Measurements from ENCODE around the gene CLSTN2.

The CLSTN2 gene

DNA sequence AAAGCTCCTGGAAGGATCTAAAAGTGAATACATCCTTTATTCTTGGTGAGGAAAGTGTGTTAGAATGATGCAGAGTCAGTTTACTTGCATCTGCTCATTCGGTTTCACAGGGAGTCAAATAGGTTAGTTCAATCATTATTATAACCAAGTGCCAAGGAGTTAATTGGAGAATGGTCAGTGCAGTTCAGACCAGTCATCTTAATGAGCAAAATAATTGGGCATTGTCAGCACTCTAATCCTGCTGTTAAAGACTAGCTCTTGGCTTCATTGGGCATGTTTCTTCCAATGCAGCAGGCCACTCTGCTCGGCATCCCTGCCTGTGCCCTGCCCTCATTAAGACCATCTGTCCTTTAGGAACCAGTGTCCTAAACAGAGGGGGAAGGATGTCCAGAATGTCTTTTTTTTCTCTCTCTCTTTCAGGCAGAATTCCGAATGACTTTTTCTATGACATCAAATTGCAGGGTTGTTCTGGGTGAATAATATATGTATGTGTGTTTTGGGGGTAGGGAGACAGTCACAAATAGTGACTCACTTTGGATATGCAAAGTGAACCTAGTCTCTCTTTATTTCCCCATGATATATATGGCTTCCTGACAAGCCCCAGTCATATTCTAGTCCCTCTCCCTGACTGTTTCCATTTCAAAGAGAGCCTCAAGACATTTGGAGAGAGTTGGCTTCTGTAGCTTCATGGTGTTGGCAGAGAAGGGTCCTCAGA lies 537.5 kb downstream of the CLSTN2 start:
- no peak overlapping the region for H3K4me3 ChIP-seq (ENCODE audit: low read length)
- H3K36me3 ChIP-seq (ENCODE audit: control insufficient read depth, insufficient read depth, low read length): no peaks in the 10 kb centered on the region
- no peaks in the 10 kb centered on the region for H3K4me1 ChIP-seq (ENCODE audit: control insufficient read depth, insufficient read depth, low read length)
- H3K27me3 ChIP-seq (ENCODE audit: control insufficient read depth, insufficient read depth, low read length): no peaks in the 10 kb centered on the region
- H3K27ac ChIP-seq (ENCODE audit: low read depth, low read length): no peak overlapping the region
- H3K9ac ChIP-seq (ENCODE audit: low read length): no peak overlapping the region

DNA sequence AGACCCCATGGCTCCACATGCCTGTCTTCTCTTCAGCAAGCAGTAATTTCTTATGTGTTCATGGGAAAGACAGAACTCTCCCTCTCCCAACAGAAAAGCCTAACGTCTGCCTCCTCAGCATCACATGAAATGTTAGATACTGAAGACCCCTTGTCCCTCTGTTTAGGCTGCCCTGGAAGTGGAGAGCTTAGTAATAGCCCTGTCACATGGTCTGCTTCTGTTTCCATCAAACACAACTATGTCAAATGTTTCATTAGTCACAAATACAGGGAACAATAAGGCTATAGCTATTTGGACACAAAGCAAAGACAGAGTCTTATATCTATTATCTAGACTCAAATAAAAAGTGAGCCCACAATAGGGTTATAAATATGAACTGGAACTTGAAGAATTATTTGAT lies 552.6 kb downstream of the CLSTN2 start:
- Histone ChIP-seq H3K27me3 (ENCODE audit: control insufficient read depth, insufficient read depth, low read length) (no peaks in the 10 kb centered on the region), H3K36me3 (ENCODE audit: control insufficient read depth, insufficient read depth, low read length) (no peaks in the 10 kb centered on the region), H3K27ac (ENCODE audit: low read depth, low read length) (no peak overlapping the region), H3K9ac (ENCODE audit: low read length) (no peak overlapping the region), H3K4me3 (ENCODE audit: low read length) (no peak overlapping the region), H3K4me1 (ENCODE audit: control insufficient read depth, insufficient read depth, low read length) (no peaks in the 10 kb centered on the region)

DNA sequence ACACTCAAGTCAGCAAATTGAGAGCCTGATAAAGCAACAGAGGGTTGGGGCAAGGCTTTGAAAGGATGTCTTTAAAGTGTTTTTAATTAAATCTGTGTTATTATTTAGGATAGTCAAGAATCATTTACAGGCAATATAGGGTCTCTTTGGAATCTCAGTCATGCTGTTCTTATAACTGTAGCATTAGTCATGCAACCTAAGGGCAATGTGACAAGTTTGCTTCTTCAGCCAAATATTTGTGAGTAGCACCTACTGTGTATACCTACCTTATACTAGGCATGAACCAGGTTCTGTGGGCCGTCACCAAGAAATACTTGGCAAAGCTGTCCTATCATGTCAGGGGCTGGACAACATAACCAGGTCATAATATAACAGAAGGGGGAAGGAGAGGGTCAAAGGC lies 558.3 kb downstream of the CLSTN2 start:
- no peak overlapping the region for H3K4me3 ChIP-seq (ENCODE audit: low read length)
- H3K27ac ChIP-seq (ENCODE audit: low read depth, low read length): no peak overlapping the region
- H3K4me1 ChIP-seq (ENCODE audit: control insufficient read depth, insufficient read depth, low read length): no peaks in the 10 kb centered on the region
- H3K27me3 ChIP-seq (ENCODE audit: control insufficient read depth, insufficient read depth, low read length): no peaks in the 10 kb centered on the region
- H3K9ac ChIP-seq (ENCODE audit: low read length): no peak overlapping the region
- no peaks in the 10 kb centered on the region for H3K36me3 ChIP-seq (ENCODE audit: control insufficient read depth, insufficient read depth, low read length)

DNA sequence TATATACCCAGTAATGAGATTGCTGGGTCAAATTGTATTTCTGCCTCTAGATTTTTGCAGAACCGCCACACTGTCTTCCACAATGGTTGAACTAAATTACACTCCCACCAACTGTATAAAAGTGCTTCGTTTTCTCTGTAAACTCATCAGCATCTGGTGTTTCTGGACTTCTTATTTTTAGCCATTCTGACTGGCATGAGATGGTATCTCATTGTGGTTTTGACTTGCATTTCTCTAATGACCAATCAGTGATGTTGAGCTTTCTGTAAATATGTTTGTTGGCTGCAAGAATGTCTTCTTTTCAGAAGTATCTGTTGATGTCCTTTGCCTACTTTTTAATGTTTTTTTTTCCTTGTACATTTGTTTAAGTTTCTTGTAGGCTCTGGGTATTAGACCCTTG lies 560.0 kb downstream of the CLSTN2 start:
- Histone ChIP-seq H3K36me3 (ENCODE audit: control insufficient read depth, insufficient read depth, low read length) (no peaks in the 10 kb centered on the region), H3K9ac (ENCODE audit: low read length) (no peak overlapping the region), H3K27me3 (ENCODE audit: control insufficient read depth, insufficient read depth, low read length) (no peaks in the 10 kb centered on the region), H3K4me1 (ENCODE audit: control insufficient read depth, insufficient read depth, low read length) (no peaks in the 10 kb centered on the region), H3K27ac (ENCODE audit: low read depth, low read length) (no peak overlapping the region), H3K4me3 (ENCODE audit: low read length) (no peak overlapping the region)

DNA sequence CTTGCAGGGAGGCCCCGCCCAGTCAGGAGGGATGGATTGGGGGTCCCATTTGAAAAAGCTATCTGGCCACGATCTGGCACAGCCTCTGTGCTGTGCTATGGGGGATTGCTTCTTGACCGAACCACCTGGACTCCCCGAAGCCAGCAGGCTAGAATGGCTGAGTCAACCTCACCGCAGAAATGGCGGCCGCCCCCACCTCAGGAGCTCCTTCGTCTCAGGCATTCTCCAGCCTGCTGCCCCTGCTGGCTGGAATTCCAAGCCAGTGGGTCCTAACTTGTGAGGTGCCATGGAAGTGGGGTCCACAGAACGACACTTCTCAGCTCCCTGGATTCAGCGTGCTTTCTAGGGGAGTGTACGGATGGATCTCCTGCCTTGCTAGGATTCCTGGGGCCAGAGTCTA lies 562.3 kb downstream of the CLSTN2 start:
- Histone ChIP-seq H3K27me3 (ENCODE audit: control insufficient read depth, insufficient read depth, low read length) (no peaks in the 10 kb centered on the region), H3K4me3 (ENCODE audit: low read length) (no peak overlapping the region), H3K27ac (ENCODE audit: low read depth, low read length) (no peak overlapping the region), H3K9ac (ENCODE audit: low read length) (no peak overlapping the region), H3K36me3 (ENCODE audit: control insufficient read depth, insufficient read depth, low read length) (no peaks in the 10 kb centered on the region), H3K4me1 (ENCODE audit: control insufficient read depth, insufficient read depth, low read length) (no peaks in the 10 kb centered on the region)

DNA sequence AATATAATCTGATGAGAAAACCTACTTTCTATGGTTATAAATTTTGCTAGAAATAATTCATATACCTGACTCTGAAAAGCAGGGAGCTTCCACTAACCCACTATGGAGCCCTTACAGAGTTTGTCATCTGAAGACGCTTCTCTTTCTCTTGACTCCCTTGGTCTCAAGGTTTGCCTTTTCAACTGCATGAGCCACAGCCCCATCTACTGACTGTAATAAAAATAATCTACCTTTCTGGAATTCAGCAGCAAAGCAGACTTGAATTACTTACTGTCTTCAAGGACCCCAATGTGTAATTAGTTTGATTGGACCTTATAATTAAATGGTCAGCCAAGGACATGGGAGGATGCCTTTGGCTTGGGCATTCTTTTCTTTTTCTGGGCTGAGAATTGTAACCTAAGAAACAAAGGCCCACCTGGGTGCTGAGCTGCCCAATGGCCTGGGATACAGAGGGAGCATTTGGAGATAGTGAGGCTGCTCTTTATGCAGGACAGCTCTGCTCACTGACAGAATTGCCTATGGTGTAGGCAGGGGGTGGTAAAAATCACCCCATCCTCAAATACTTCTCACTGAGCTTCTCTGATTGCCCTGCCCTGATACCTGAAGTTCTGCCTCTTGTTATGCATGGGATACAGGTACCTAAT lies 564.3 kb downstream of the CLSTN2 start:
- Histone ChIP-seq H3K27ac (ENCODE audit: low read depth, low read length) (no peak overlapping the region), H3K4me3 (ENCODE audit: low read length) (no peak overlapping the region), H3K9ac (ENCODE audit: low read length) (no peak overlapping the region), H3K4me1 (ENCODE audit: control insufficient read depth, insufficient read depth, low read length) (no peaks in the 10 kb centered on the region), H3K36me3 (ENCODE audit: control insufficient read depth, insufficient read depth, low read length) (no peaks in the 10 kb centered on the region), H3K27me3 (ENCODE audit: control insufficient read depth, insufficient read depth, low read length) (no peaks in the 10 kb centered on the region)

DNA sequence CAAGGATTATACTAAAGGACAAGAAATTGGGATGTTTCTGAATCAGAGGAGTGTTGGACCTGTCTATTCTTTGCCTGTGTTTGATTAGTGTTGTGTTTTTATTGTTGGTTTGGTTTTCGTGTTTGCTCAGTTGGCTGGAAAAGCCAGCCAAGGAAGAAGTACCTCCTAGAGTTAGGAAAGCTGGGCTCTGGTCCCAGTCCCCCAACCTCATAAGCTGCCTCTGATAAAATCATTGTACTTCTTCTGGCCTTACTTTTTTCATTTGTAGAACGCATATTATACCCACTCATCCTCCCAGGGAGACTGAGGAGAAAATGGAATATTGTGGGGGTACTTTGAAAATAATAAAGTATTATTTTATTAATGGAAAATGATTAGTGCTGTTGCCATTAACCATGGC lies 565.5 kb downstream of the CLSTN2 start:
- H3K27me3 ChIP-seq (ENCODE audit: control insufficient read depth, insufficient read depth, low read length): no peaks in the 10 kb centered on the region
- no peak overlapping the region for H3K9ac ChIP-seq (ENCODE audit: low read length)
- H3K27ac ChIP-seq (ENCODE audit: low read depth, low read length): no peak overlapping the region
- H3K4me1 ChIP-seq (ENCODE audit: control insufficient read depth, insufficient read depth, low read length): no peaks in the 10 kb centered on the region
- no peaks in the 10 kb centered on the region for H3K36me3 ChIP-seq (ENCODE audit: control insufficient read depth, insufficient read depth, low read length)
- H3K4me3 ChIP-seq (ENCODE audit: low read length): no peak overlapping the region

DNA sequence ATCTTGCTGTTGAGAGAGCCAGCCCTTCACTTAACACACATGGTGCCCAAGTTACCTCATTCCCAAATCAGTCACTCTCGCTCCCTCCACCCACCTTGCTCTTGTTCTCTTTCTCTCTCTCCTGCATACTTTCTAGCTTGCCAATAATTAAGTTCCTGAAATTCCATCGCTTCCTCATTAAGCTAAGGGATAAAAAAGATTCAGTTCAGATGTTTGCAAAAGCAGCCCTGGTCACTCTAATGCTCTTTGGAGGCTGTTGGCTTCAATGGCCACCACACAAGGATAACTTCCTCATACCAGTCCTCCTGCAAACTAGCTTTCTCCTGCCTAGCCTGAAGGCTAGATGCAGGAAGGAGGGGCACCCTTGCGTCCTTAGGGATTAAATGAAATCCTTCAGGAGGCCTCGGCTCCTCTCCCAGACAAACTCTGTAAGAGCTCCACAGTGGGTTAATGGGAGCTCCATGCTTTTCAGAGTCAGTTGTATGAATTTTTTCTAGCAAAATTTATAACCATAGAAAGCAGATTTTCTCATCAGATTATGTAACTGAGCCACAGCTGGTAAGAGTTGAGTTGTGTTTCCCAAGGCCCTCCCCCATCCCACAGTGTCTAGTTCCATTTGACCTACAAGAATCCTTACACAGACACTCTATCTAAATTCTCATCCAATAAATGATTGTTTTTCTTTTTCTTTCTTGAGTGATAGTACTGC lies 566.2 kb downstream of the CLSTN2 start:
- Histone ChIP-seq H3K36me3 (ENCODE audit: control insufficient read depth, insufficient read depth, low read length) (no peaks in the 10 kb centered on the region), H3K27me3 (ENCODE audit: control insufficient read depth, insufficient read depth, low read length) (no peaks in the 10 kb centered on the region), H3K4me1 (ENCODE audit: control insufficient read depth, insufficient read depth, low read length) (no peaks in the 10 kb centered on the region), H3K4me3 (ENCODE audit: low read length) (no peak overlapping the region), H3K9ac (ENCODE audit: low read length) (no peak overlapping the region), H3K27ac (ENCODE audit: low read depth, low read length) (no peak overlapping the region)

DNA sequence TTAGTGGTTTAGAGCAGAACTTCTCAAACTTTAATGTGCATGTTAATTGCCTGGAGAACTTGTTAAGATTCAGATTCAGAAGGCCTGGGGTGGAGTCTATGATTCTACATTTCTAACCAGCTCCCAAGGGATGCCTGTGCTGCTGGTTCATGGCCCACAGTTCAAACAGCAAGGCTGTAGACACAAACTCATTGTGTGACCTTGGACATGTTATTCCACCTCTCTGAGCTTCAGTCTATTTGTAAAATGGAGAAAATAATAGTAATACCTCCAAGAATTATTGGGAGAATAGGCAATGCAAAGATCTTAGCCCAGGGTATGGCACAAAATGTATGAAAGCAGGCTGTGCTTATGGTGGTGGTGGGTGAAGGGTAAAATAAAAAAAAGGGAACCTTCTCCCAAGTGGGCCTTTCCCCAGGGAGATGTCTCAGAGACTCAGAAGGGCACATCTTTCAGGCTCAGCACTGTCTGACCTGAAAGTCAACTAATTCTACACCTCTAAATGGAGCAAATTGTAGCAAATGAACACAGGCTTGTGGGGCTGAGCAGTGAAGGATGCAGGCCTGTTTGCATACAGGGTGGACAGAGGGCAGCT lies 566.9 kb downstream of the CLSTN2 start:
- Histone ChIP-seq H3K27ac (ENCODE audit: low read depth, low read length) (no peak overlapping the region), H3K27me3 (ENCODE audit: control insufficient read depth, insufficient read depth, low read length) (no peaks in the 10 kb centered on the region), H3K4me3 (ENCODE audit: low read length) (no peak overlapping the region), H3K36me3 (ENCODE audit: control insufficient read depth, insufficient read depth, low read length) (no peaks in the 10 kb centered on the region), H3K4me1 (ENCODE audit: control insufficient read depth, insufficient read depth, low read length) (no peaks in the 10 kb centered on the region), H3K9ac (ENCODE audit: low read length) (no peak overlapping the region)

DNA sequence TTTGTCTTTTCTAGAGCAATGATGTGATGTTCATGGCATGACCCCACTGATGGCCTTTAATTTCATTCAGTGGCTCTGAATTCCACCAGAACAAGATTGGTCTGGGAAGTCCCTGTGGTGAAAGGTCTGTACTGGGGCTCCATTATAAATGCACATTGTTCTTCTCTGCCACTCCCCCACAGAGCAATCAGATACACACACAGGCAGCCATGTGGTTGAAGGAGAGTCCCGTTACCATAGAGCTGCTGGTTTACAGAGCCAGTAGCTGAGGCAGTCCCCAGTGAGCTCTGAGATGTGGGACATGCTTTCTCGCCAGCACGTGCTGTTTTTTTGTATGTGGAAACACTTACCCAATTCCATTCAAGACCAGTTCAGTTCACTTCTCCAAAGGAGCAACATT lies 570.2 kb downstream of the CLSTN2 start:
- no peaks in the 10 kb centered on the region for H3K27me3 ChIP-seq (ENCODE audit: control insufficient read depth, insufficient read depth, low read length)
- no peaks in the 10 kb centered on the region for H3K4me1 ChIP-seq (ENCODE audit: control insufficient read depth, insufficient read depth, low read length)
- H3K4me3 ChIP-seq (ENCODE audit: low read length): no peak overlapping the region
- H3K9ac ChIP-seq (ENCODE audit: low read length): no peak overlapping the region
- H3K27ac ChIP-seq (ENCODE audit: low read depth, low read length): no peak overlapping the region
- no peaks in the 10 kb centered on the region for H3K36me3 ChIP-seq (ENCODE audit: control insufficient read depth, insufficient read depth, low read length)

DNA sequence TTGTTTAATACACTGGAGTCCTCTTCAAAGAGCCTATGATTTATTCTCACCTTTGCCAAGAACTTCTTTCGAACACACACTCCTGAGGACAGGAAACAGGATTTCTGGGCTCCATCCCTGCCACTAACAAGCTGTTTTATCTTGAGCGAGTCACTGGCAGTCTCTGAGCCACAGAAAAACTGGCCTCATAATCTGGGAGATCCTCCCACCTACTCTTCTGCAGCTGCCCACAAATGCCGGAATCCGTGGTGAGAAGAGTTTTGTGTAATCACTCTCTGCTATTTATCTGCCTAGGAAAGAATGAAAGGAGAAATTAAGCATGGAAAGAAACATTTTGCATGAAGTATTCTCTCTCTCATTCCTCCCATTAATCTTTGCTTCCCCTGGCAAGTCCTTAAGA lies 570.9 kb downstream of the CLSTN2 start:
- no peak overlapping the region for H3K4me3 ChIP-seq (ENCODE audit: low read length)
- H3K27me3 ChIP-seq (ENCODE audit: control insufficient read depth, insufficient read depth, low read length): no peaks in the 10 kb centered on the region
- no peak overlapping the region for H3K27ac ChIP-seq (ENCODE audit: low read depth, low read length)
- H3K4me1 ChIP-seq (ENCODE audit: control insufficient read depth, insufficient read depth, low read length): no peaks in the 10 kb centered on the region
- no peaks in the 10 kb centered on the region for H3K36me3 ChIP-seq (ENCODE audit: control insufficient read depth, insufficient read depth, low read length)
- no peak overlapping the region for H3K9ac ChIP-seq (ENCODE audit: low read length)

DNA sequence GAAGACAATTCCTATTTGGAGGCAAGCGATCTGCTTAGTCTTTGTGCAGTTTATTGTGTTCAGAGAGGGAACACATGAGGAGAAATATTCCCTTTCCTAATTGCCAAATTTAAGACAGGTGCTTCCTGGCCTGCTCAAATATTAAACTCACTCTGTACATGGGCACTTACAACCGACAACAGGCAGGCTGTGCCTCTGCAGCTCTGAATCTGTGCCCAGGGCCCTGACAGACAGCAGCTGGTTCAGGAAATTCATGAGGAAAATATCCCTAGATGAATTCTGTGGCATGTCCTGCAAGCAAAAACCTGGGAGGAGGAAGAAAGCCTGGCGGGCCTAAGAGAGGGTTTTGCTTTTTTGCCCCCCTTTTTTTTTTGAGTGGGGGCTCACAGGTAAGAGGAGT lies 573.6 kb downstream of the CLSTN2 start:
- H3K27me3 ChIP-seq (ENCODE audit: control insufficient read depth, insufficient read depth, low read length): no peaks in the 10 kb centered on the region
- H3K27ac ChIP-seq (ENCODE audit: low read depth, low read length): no peak overlapping the region
- H3K4me3 ChIP-seq (ENCODE audit: low read length): no peak overlapping the region
- H3K36me3 ChIP-seq (ENCODE audit: control insufficient read depth, insufficient read depth, low read length): no peaks in the 10 kb centered on the region
- H3K4me1 ChIP-seq (ENCODE audit: control insufficient read depth, insufficient read depth, low read length): no peaks in the 10 kb centered on the region
- no peak overlapping the region for H3K9ac ChIP-seq (ENCODE audit: low read length)

Measured in rectal smooth muscle tissue (tissue), 1 donor.